ENCODE results near the gene DOCK10. TPM values are rescaled to one million over a fixed set of nuclear protein-coding genes. Genes with fewer than 3 reads are reported as not detected.

The DOCK10 gene
- total RNA-seq, 1 donor from 2014 or later: 10.2 TPM

DNA sequence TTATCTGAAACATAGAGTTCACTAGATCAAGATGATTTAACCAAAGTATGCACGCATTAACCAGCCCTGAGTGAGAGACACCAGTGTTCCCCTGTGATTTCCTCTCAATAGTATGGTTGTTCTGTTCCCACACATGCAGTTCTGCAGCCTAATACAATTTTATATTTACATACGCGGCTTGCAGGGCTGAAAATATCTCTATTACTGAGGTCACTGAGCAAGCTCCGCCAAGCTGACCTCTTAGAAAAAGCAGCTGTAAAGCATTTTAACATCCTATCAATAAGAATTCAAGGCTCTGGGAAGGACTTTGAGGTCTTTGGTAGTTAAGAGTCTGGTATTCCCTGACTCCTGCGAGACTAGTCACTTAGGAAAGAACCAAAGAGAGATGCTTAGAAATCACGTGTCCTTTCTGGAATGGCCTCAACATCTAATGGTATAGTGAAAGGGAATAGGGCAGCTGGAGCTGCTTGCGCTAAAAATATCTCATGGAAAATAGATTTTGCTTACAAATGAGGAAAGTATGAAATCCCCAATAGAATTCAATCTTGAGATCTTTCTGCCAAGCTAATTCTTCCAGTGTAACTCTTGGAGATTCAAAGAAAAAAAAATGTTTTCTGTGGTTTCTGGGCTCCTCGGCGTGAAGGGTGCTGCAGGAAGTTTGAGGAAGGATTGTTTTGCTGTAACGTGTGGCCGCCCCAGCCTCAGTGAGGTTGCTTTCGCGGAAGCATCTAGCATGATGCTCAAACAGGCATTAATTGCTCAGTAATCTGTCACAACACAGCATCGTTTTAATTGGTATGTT is 59.2 kb downstream of the DOCK10 start:
- DNase-seq (ENCODE audit: low spot score in 2 of 2) (no peak), FAIRE-seq (no peak)

DNA sequence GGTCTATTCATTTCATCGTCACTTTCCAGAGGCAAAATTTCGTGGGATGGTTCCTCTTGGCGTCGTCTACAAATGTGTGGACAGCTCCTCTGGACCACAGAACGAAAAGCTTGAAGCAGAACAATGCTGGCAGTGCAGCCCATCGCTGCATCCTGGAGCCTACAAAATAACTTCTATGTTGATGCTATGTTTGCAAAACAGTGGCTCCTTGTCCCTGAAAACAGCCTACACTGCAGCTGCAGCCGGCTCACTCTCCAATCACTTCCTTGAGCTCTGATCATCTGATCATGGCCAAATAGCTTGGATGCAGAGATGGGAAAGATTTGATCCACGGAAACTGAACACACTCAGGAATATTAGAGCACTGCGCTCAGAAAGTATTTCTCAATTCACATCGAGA is 60.0 kb downstream of the DOCK10 start:
- no peak for FAIRE-seq
- DNase-seq (ENCODE audit: low spot score in 2 of 2): peak; percentile 11 to 19

DNA sequence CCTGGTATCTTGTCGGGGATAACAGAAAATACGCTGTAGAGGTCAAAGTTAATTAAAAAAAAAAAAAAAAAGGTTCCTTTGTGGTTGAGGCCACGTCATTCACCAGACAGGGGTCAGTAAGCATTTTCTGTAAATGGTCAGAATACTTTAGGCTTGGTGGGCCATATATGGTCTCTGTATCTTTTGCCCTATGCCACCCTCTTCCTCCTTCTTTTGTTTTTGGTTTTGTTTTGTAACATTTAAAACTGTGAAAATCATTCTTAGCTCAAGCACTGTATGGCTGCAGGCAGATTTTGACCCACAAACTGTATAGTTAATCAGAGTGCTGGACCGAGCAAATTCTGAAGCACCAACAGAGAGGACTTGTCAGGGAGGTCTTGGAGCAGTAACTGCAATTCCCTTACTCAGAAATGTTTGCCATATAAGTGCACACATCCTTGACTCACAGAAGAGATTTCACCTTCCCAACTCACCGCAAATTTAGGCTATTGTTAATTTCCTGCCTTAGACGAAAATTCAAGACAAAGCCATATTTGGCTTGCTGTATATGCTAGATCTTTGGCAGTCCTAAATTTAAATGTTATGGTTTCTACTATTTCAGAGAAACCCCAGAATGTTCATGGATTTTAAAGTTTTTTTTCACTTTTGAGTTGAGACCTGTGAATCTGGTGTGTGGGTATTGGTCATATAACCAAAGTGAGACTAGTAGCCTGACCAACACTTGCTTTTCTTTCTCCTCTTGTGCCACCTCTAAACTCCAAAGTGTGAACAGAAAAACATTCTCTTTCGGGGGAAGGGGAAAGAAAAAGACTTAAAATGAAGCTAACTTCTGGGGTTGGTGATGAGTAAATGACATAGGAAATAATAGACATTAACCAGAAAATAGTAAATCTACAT is 65.4 kb downstream of the DOCK10 start:
- FAIRE-seq (no peak), DNase-seq (ENCODE audit: low spot score in 2 of 2) (no peak)

DNA sequence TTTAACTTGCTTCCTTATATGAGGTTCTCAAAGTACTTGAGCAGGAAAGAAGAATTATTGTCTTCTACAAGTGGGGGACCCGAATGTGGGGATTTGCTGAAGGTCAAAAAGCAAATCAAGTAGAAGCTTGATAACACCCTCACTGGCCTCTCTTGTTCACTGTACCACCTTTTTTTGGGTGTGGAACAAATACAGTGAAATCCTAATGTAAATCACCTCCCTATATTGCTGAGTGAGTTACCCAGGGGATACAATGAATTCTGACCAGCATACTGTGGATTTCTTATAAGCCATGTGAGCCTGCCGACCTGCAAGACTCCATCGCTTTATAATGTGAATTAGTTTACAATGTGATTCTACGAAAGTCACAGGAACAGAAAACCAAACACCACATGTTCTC is 66.5 kb downstream of the DOCK10 start:
- DNase-seq (ENCODE audit: low spot score in 2 of 2) (no peak), FAIRE-seq (no peak)

DNA sequence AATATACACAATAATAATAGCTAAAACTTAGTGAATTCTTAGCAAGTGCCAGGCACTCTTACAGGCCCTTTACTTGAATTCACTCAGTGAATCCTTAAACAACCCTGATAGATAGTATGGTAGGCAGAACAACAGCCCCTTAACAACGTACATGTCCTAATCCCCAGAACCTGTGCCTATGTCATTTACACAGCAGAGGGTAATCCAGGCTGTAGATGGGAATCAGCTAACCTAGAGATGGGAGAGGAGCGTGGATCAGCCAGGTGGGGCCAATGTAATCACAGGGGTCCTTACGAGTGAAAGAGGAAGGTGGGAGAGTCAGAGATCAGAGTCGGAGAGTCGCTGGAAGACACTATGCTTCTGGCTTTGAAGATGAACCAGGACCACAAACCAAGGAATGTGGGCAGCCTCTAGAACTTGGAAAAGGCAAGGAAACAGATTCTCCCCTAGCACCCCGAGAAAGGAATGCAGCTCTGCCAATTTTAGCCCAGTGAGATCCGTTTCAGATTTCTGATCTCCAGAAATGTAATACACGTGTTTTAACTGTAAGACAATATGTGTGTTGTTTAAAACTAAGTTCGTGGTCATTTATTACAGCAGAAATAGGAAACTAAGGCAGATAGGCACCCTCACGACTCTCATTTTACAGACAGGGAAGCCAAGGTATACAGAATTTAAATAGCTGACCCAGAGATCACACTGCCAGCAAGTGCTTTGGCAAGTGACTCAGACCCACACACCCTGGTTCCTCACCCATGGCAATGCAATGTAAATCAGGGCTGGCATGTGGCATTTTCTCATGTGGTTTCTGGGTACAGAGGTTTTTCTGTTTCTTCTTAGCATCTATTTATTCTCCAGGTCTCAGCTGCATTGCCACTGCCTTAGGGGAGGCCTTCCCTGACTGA is 68.9 kb downstream of the DOCK10 start:
- DNase-seq (ENCODE audit: low spot score in 2 of 2) (no peak), FAIRE-seq (no peak)

DNA sequence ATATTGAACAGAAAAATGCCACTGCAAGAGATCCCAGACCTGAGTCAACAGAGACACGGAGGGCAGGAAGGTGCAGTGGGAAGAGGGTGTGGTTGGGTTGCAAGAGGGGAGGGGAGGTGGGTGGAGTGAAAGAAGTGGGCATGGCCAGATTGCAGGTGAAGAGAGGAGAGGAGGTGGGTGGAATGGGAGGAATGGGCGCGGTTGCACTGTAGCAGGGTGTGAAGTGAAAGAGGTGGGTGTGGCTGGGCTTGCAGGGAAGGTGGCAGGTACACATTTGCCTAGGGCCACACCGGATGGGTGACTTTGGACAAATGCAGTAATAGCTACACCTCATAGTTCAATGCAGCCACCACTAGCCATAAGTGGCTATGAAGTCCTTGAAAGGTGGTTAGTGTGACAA is 71.1 kb downstream of the DOCK10 start:
- FAIRE-seq (no peak), DNase-seq (ENCODE audit: low spot score in 2 of 2) (no peak)

DNA sequence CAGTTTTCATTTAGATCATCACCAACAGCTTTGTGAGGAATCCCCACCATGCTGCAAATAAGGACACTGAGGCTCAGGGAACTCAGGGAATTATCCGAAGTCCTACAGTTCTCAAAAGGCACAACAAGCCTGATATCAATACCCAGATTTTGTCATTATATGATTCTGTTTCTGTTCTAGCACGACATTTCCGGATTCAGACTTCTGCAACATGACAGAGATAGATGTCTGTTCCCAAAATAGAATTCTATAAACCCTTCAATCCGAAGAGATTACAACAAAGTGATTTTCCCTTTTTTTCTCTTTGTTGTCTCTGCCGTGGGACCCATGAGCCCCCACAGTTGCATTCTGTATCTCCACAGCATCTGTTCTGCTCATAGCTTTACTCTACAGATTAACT is 72.0 kb downstream of the DOCK10 start:
- DNase-seq (ENCODE audit: low spot score in 2 of 2) (no peak), FAIRE-seq (no peak)

DNA sequence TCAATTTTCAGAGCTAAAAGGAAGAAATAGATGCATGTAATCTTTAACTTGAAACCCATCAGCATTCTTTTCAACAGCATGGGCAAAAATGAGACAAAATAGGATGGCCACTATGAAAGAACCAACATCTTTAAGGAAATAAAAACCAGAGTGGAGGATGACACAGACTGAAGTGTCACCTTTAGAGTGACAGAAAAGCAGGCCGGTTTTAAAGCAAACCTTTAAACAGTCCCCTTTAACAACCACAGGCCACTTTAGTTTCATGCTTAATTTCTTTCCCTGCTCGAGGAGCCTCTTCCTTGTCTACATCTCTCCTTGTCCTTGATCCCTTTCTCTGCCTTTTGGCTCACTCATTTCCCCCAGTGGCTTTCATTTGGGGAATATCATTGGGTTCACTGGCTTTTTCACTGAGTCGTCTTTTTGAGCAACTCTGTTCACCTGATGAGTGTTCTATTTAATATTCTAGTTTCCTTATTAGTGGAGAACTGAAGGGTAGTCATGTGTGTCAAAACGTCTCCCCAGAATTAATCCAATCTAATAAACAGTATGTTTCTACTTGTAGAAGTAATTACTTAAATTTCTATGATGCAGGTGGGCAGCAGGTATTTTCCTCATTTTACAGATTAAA is 72.5 kb downstream of the DOCK10 start:
- FAIRE-seq: no peak
- DNase-seq (ENCODE audit: low spot score in 2 of 2): no peak

DNA sequence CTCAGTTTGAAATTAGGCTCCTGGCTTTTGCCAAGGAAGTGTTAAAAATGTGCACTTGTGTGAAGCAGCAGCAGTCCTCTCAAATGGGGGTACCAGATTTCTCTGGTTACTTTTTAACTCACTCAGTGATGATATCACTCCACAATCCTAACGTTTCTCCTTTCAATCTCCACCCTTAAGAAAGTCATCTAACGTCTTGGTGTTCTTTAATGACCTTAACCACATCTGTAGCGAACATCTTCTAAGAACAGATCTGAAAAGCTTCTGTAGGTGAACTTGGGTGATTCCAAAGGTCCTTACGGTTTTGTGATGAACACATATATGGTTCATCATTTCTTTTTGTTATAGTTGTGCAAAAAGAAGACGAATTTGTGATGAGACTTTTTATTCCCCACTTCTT is 73.2 kb downstream of the DOCK10 start:
- FAIRE-seq (no peak), DNase-seq (ENCODE audit: low spot score in 2 of 2) (no peak)

DNA sequence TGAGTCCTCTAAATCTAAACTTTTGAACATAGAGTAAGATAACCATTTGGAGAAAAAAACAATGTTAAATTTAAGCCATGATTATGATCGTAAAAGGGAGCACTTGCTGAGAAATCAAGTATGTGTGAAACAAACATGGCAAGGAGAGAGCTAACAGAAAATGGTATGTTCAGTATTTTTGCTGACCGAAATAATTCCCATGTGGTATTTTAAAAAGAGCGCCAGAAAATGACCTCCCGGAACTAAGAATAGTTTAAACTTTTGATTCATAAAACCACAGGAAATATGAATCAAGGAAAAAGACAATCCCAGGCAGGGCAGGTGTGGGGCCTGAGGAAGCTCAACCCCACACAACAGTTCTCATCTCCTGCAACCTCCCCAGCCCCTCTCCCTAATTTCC is 74.2 kb downstream of the DOCK10 start:
- FAIRE-seq (no peak), DNase-seq (ENCODE audit: low spot score in 2 of 2) (no peak)

DNA sequence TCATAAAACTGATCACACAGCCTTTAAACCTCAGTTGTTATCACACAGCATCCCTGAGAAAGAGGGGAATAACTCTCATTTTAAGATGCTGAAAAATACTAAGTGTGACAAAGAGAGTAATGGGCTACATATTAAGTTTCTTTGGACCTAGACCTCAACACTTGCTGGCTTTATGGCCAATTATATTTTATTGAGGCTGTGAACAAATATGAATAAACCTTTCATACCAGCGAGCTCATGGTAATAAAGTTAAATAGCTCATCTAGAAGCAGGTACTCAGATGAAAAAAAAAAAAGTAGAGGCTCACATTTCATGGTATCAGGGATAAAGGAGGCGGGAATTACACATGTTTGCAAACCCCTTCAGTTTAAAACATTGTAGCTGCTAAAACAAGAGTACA is 75.7 kb downstream of the DOCK10 start:
- DNase-seq (ENCODE audit: low spot score in 2 of 2): no peak
- no peak for FAIRE-seq

DNA sequence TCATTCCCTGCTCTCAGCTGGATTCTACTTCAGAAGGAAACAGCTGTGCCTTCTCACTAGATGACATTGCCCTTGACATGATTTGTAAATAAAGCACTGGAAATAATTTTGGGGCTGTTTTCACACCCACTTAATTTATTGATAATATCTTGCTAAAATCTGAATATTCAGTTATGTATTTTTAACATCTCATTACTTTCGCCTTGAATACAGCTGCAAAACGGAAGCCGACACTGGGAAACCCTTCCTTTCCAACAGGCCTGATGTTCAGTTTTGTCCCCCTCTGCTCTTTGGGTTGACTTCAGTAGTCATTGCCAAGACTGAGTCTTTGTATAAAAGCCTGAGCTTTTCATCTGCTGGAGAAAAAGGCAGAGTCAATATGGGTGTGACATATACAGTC is 82.7 kb downstream of the DOCK10 start:
- FAIRE-seq (no peak), DNase-seq (ENCODE audit: low spot score in 2 of 2) (no peak)

DNA sequence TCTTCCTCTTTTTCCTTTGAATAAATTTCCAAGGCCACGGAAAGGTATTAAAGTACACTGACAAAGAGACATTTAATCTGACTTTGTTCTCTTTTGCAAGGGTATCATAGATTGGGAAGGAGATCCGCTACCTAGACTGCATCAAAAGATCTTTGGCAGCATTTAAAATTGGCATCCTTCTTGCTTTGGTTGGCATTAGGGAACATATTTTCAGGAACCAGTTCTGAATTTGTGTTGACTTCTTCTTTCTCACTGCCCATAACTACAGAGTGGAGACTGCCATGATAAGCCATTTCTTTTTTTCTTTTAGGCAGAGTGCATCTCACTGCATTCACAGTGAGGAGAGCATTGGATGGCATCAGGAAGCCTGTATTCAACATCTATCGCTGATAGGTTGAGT is 83.4 kb downstream of the DOCK10 start:
- DNase-seq (ENCODE audit: low spot score in 2 of 2) (no peak), FAIRE-seq (no peak)

DNA sequence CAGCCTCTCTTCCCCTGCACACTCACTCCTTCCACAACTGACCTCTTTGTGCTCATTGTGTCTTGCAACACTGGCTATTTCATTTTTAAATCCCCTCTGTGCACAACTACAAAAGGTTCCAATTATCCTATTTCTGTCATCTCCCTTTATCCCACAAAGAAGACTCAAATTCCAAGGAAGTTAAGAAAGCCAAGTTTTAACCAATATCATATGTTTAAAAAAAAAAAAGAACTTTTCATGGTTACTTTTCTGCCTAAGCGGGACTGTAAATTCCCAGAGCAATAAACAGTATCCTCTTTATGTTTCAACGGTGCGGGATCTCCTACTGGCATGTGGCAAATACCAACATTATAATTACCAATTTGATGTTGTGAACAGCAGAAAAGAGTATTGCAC is 83.8 kb downstream of the DOCK10 start:
- DNase-seq (ENCODE audit: low spot score in 2 of 2) (no peak), FAIRE-seq (no peak)

DNA sequence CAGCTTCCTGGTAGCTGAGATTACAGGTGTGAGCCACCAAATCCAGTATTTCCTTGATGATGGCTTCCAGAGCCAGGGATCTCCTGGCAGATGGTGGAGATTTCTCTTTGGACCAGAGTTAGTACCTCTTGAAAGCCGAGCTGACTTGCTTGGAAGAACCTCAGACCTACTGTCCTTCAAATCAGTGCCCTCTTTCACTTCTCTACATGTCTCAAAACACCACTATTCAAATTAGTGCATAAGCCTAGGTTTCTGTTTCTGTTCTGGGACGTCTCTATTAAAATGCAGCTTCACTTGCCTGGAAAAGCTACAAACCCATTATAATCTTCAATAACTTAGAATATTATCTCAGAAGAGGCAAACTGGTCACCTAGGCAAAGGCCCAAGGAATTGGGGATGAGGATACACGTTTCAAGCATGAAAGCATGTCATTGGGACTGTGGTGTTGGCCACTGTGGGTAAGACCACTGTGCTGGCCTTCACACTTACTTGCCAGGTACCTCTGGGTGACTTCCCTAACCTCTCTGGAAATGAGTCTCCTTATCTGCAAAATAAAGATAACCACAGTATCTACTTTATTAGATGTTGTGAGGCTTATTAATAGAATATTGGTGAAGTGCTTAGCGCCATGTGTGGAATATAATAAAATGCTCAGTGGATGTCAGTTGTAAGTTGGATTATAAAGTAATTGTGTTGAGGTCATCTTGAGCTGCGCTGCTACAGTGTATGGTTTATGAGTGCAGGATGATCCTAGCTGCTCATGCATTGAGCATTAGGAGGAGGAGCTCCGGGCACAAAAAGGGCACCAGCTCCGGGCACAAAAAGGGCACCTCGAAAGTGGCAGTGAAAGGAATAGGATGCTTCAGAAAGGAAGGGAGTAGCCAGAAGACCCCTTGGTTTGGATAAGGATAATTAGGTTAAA is 84.5 kb downstream of the DOCK10 start:
- FAIRE-seq (no peak), DNase-seq (ENCODE audit: low spot score in 2 of 2) (no peak)

DNA sequence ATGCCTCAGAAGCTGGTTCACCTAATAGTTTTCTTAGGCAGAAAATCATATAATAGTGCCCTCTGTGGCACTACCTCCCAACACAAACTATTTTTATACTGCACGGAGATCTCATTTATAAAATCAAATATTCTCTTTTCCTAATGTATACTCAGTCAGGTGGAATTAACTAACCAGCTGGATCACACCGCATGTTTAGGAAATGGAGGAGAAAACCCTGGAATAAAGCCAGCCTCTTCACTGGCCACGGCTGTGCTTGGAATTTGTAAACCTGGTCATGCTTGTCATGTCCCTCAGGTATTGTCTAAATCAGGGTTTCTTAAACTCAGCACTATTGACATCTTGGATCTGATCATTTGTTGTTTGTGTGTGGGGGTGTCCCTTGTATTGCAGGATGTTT is 85.6 kb downstream of the DOCK10 start:
- no peak for FAIRE-seq
- DNase-seq (ENCODE audit: low spot score in 2 of 2): no peak

DNA sequence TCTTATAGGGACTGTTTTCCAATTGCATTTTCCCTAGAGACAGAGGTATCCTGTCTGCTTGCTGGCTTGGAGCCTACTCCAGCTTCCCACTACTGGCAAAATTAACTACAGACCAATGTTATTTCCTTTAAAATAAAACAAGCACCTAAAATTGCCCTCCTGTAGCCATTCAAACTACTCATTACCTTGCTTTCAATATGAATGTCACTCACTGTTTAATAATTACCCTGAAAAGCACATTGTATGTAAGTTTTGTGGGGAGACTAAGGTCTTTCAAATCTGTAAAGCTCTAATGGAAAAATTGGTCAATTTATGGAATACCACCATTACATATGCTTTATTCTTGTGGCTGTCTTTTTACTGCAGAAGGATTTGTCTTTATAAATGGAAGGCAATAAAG is 87.3 kb downstream of the DOCK10 start:
- no peak for FAIRE-seq
- DNase-seq (ENCODE audit: low spot score in 2 of 2): no peak

DNA sequence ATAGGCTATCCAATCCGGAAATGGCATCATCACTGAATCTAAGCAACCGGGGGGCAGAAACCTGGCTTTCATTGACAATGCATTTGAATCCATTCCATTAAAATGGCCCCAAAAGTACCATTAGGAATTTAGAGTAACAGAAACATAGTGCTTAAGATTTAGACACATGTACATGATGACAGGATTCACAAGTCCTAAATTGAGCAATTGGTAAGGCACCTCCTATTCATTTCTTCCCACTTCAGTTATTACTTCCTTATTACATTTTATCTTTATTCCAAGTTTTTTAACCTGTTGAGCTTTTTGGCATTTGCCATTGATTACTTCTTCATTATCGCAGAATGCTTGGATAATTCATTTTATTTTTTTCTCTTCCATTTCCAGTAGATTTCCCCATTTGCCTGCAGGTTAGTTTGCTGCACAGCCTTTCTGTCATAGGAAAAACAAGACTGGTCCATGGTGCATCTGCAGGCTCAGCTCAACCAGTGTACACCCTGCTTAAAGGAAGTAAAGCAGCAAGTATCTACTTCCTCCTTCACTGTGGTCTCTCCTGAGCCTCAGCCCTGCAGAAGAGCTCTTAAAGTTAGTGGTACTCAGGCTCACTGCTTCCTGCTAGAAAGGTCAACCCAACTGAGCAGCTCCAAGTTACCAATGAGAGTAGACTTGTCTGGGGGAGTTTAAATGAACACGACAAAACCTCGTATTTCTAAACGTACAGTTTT is 89.2 kb downstream of the DOCK10 start:
- DNase-seq (ENCODE audit: low spot score in 2 of 2) (no peak), FAIRE-seq (no peak)
